Measurements from ENCODE around the gene MAST4. TPM values are rescaled to one million over a fixed set of nuclear protein-coding genes. Genes with fewer than 3 reads are reported as not detected.

MAST4 gene
- total and polyA plus RNA-seq, 2 of the 4 experiments (the other 2 are of a cell fraction) = 4.8 to 6.8 TPM

GRCh38 chr5:66660396-66660795 lies 64.2 kb downstream of the MAST4 start:
- no peak for TF ChIP-seq MAZ (IDR thresholded peaks at IDR 0.05; ENCODE audit: borderline replicate concordance, low read depth, low read length)
- TF ChIP-seq POLR2A (IDR thresholded peaks at IDR 0.05; ENCODE audit: low read depth, low read length) = no peak
- Histone ChIP-seq H4K91ac (ENCODE audit: insufficient read depth, low read depth, low read length) (no peak overlapping the region), H3K4ac (ENCODE audit: low read depth, low read length) (no peak overlapping the region), H4K8ac (ENCODE audit: low read depth in 2 of 2, low read length in 2 of 2) (no peak overlapping the region), H2BK20ac (ENCODE audit: low read depth, low read length) (no peak overlapping the region), H2BK15ac (ENCODE audit: low read depth, low read length) (no peak overlapping the region), H3K56ac (ENCODE audit: extremely low read depth, insufficient read depth, low read length) (no peak overlapping the region), H2AK9ac (replicated peaks; ENCODE audit: low read depth, low read length, poor library complexity) (no peak overlapping the region), H3K36me3 (ENCODE audit: control insufficient read depth, insufficient read depth, low read length) (no peaks in the 10 kb centered on the region), H3K79me1 (ENCODE audit: low read depth in 1 of 2, low read length in 2 of 2) (no peaks in the 10 kb centered on the region), H3K4me3 (ENCODE audit: insufficient read depth, low read depth, low read length) (no peak overlapping the region), H3K9me3 (ENCODE audit: control insufficient read depth, insufficient read depth, low read length) (no peaks in the 10 kb centered on the region), H3K4me2 (ENCODE audit: low read depth, low read length) (no peak overlapping the region), H3K18ac (ENCODE audit: low read depth, low read length) (no peak overlapping the region), H3K9ac (ENCODE audit: low read depth, low read length) (no peak overlapping the region), H3K4me1 (ENCODE audit: control insufficient read depth, insufficient read depth, low read length) (0 out of 2 replicates have a peak, but pooled peaks cover 1% of the 10 kb centered on the region), H4K5ac (ENCODE audit: low read depth, low read length) (no peak overlapping the region), H2AFZ (replicated peaks; ENCODE audit: low read length, poor library complexity) (no peak overlapping the region), H3K14ac (replicated peaks; ENCODE audit: low read depth, low read length) (no peak overlapping the region), H4K20me1 (ENCODE audit: insufficient read depth, low read length) (no peaks in the 10 kb centered on the region), H2BK5ac (ENCODE audit: low read depth, low read length, poor library complexity, severe bottlenecking) (no peak overlapping the region), H2AK5ac (ENCODE audit: low read depth, low read length) (no peak overlapping the region), H2BK120ac (ENCODE audit: low read depth, low read length) (no peak overlapping the region), H3K27ac (ENCODE audit: insufficient read depth, low read length) (no peak overlapping the region), H3K9me1 (ENCODE audit: insufficient read depth, low read length) (no peaks in the 10 kb centered on the region; the same call in 1 of the 2 replicates), H3K27me3 (ENCODE audit: control insufficient read depth, insufficient read depth, low read length) (no peaks in the 10 kb centered on the region), H3K23ac (ENCODE audit: low read depth, low read length) (no peak overlapping the region)
- dilution Hi-C loops (cut with HindIII; ENCODE audit: low sequenced_read_pairs, unreplicated experiment) = no loop called here
- no TSS peak for BruUV-seq (replicated peaks)
- CTCF ChIA-PET = no interaction called here
- no peak for DNase-seq
- in situ Hi-C loops (cut with MboI; ENCODE audit: low sequenced_read_pairs) = no loop called here
- intact Hi-C loops (cut with micrococcal nuclease) = no loop called here
- POLR2A ChIA-PET (ENCODE audit: unreplicated experiment) = no interaction called here
- WGBS, 2 experiments (ENCODE audit: extremely low coverage in 2 of 2, insufficient read length in 1 of 2) = no CpG with 5 or more reads among the region's 1 CpG
- no peak for ATAC-seq (ENCODE audit: low read depth)

All from IMR-90 (cell line).